Measurements from ENCODE around the gene SCN8A.

DNA sequence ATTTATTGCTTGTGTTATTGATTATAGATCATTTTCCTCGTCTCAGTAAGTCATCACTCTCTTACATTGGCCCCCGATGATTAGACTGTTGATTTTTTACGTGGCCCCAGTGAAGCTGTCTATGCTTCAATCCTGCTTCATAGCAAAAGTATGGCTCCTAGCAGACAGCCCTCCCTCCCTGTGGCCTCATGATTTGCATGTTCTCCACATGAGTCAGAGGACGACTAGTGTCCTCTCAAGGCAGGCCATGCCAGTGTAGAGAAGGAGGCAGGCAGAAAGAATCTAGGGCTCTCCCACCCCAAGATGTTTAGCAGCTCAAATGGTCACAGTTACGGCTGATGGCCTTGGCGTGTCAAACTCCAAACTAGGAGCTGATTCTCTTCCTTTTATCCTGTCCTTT lies 197.8 kb downstream of the SCN8A start:
- TF ChIP-seq, protein P1, sequence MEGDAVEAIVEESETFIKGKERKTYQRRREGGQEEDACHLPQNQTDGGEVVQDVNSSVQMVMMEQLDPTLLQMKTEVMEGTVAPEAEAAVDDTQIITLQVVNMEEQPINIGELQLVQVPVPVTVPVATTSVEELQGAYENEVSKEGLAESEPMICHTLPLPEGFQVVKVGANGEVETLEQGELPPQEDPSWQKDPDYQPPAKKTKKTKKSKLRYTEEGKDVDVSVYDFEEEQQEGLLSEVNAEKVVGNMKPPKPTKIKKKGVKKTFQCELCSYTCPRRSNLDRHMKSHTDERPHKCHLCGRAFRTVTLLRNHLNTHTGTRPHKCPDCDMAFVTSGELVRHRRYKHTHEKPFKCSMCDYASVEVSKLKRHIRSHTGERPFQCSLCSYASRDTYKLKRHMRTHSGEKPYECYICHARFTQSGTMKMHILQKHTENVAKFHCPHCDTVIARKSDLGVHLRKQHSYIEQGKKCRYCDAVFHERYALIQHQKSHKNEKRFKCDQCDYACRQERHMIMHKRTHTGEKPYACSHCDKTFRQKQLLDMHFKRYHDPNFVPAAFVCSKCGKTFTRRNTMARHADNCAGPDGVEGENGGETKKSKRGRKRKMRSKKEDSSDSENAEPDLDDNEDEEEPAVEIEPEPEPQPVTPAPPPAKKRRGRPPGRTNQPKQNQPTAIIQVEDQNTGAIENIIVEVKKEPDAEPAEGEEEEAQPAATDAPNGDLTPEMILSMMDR (conservative IDR thresholded peaks at IDR 0.05; ENCODE audit: low read depth, low read length): no peak
- no peak for TF ChIP-seq EZH2 (IDR thresholded peaks at IDR 0.05; ENCODE audit: borderline replicate concordance, low read depth, low read length, poor library complexity, severe bottlenecking)

All from A673 (cell line).